Neuronal stem cell (in vitro differentiated cells): ENCODE data around the gene FBXL13. TPM values are rescaled to one million over a fixed set of nuclear protein-coding genes. Genes with fewer than 3 reads are reported as not detected.

Experiments
- DNase-seq: peaks from one replicate; pipeline ENCODE4 v3.0.0-alpha.2; 2013; ENCODE audit warnings: low spot score
- H2AFZ ChIP-seq: one replicate; pipeline ENCODE4 v1.6.1; 2013; ENCODE audit warnings: mild to moderate bottlenecking, low read length, inconsistent platforms
- H2AK5ac ChIP-seq: 2 replicates; pipeline ENCODE4 v1.6.1; 2013; ENCODE audit warnings: low read depth, mild to moderate bottlenecking, inconsistent platforms, low read length, moderate library complexity, mixed read lengths
- H2BK120ac ChIP-seq: 2 replicates; pipeline ENCODE4 v1.6.1; 2013; ENCODE audit warnings: low read depth, mild to moderate bottlenecking, inconsistent platforms, low read length, moderate library complexity, mixed read lengths
- H2BK12ac ChIP-seq: one replicate; pipeline ENCODE4 v1.6.1; 2013; ENCODE audit warnings: low read length, inconsistent platforms
- H2BK15ac ChIP-seq: 2 replicates; pipeline ENCODE4 v1.6.1; 2013; ENCODE audit warnings: mild to moderate bottlenecking, low read length, inconsistent platforms, mixed read lengths
- H2BK5ac ChIP-seq: one replicate; pipeline ENCODE4 v1.6.1; 2013; ENCODE audit warnings: inconsistent platforms, mild to moderate bottlenecking, low read length, moderate library complexity
- H3K14ac ChIP-seq: one replicate; pipeline ENCODE4 v1.6.1; 2013; ENCODE audit warnings: low read length, inconsistent platforms
- H3K18ac ChIP-seq: 2 replicates; pipeline ENCODE4 v1.6.1; 2013; ENCODE audit warnings: low read length, inconsistent platforms
- H3K23ac ChIP-seq: 2 replicates; pipeline ENCODE4 v1.6.1; 2013; ENCODE audit warnings: low read depth, mild to moderate bottlenecking, mixed read lengths, low read length, inconsistent platforms; ENCODE audit not compliant: poor library complexity
- H3K27ac ChIP-seq: replicated peaks from 3 replicates; pipeline ENCODE4 v1.5.1; 2013; ENCODE audit warnings: low read length, inconsistent platforms
- H3K27me3 ChIP-seq, 3 experiments: 2 replicates each; pipeline ENCODE4 v1.6.1; 2013; ENCODE audit warnings: low read length in 3 of 3, mild to moderate bottlenecking in 2 of 3, inconsistent platforms in 1 of 3, low read depth in 1 of 3, mixed read lengths in 1 of 3, moderate library complexity in 1 of 3; ENCODE audit not compliant: control insufficient read depth in 3 of 3, insufficient read depth in 3 of 3
- H3K36me3 ChIP-seq, 2 donors: replicated peaks in 1 of 2; 2 replicates each; pipeline ENCODE4 v1.6.1; 2013; ENCODE audit warnings: low read length in 2 of 2; ENCODE audit not compliant: control insufficient read depth in 2 of 2, insufficient read depth in 2 of 2
- H3K4ac ChIP-seq: 2 replicates; pipeline ENCODE4 v1.6.1; 2013; ENCODE audit warnings: inconsistent platforms, mild to moderate bottlenecking, low read length, moderate library complexity
- H3K4me1 ChIP-seq, 2 donors: 1 replicate in 1 of 2; 2 replicates in 1 of 2; pipeline ENCODE4 v1.6.1; 2013; ENCODE audit warnings: low read length in 2 of 2, low read depth in 1 of 2; ENCODE audit not compliant: control insufficient read depth in 2 of 2, insufficient read depth in 1 of 2
- H3K4me2 ChIP-seq: one replicate; pipeline ENCODE4 v1.6.1; 2013; ENCODE audit warnings: mild to moderate bottlenecking, low read length, inconsistent platforms; ENCODE audit not compliant: insufficient read depth, poor library complexity, severe bottlenecking
- H3K4me3 ChIP-seq, 2 donors: 2 replicates each; pipeline ENCODE4 v1.5.1; 2013; ENCODE audit warnings: low read length in 2 of 2, mild to moderate bottlenecking in 2 of 2, inconsistent platforms in 1 of 2, moderate library complexity in 1 of 2
- H3K79me1 ChIP-seq: one replicate; pipeline ENCODE4 v1.6.1; 2013; ENCODE audit warnings: low read depth, mild to moderate bottlenecking, inconsistent platforms, low read length, moderate library complexity
- H3K9ac ChIP-seq: one replicate; pipeline ENCODE4 v1.6.1; 2013; ENCODE audit warnings: mild to moderate bottlenecking, low read depth, low read length, inconsistent platforms; ENCODE audit not compliant: poor library complexity
- H3K9me3 ChIP-seq, 2 donors: replicated peaks in 1 of 2; 2 replicates each; pipeline versions ENCODE3 to v1.6.1; 2013; ENCODE audit warnings: low read length in 2 of 2, mild to moderate bottlenecking in 2 of 2, inconsistent platforms in 1 of 2, low read depth in 1 of 2, mixed read lengths in 1 of 2, moderate library complexity in 1 of 2; ENCODE audit not compliant: control insufficient read depth in 2 of 2, insufficient read depth in 1 of 2
- H4K8ac ChIP-seq: one replicate; pipeline ENCODE4 v1.6.1; 2013; ENCODE audit warnings: low read depth, mild to moderate bottlenecking, inconsistent platforms, low read length, moderate library complexity
- H4K91ac ChIP-seq: one replicate; pipeline ENCODE4 v1.6.1; 2013; ENCODE audit warnings: low read length, low read depth, mild to moderate bottlenecking, inconsistent platforms; ENCODE audit not compliant: poor library complexity
- WGBS, 2 donors: extraction: QIAGEN DNeasy Blood & Tissue Kit; methylation state at CpG; one replicate each; pipeline ENCODE4 v1.1.7; 2013; ENCODE audit warnings: missing lambda C conversion rate in 2 of 2, mixed read lengths in 1 of 2; ENCODE audit not compliant: insufficient read length in 2 of 2, insufficient replicate concordance in 1 of 2; ENCODE audit errors: extremely low coverage in 2 of 2; 5-methylcytosine and 5-hydroxymethylcytosine counted together
- polyA plus RNA-seq, 2 experiments: library from polyadenylated mRNA; stranded (reverse); fragments of 200-250 nt; gene quantifications; one replicate each; pipeline ENCODE4 v1.2.3, GENCODE V29; 2013

FBXL13 gene
- polyA plus RNA-seq (2013, experiment 1 of 2), result 0.92 TPM
- 1.2 TPM for polyA plus RNA-seq (2013, experiment 2 of 2)

DNA sequence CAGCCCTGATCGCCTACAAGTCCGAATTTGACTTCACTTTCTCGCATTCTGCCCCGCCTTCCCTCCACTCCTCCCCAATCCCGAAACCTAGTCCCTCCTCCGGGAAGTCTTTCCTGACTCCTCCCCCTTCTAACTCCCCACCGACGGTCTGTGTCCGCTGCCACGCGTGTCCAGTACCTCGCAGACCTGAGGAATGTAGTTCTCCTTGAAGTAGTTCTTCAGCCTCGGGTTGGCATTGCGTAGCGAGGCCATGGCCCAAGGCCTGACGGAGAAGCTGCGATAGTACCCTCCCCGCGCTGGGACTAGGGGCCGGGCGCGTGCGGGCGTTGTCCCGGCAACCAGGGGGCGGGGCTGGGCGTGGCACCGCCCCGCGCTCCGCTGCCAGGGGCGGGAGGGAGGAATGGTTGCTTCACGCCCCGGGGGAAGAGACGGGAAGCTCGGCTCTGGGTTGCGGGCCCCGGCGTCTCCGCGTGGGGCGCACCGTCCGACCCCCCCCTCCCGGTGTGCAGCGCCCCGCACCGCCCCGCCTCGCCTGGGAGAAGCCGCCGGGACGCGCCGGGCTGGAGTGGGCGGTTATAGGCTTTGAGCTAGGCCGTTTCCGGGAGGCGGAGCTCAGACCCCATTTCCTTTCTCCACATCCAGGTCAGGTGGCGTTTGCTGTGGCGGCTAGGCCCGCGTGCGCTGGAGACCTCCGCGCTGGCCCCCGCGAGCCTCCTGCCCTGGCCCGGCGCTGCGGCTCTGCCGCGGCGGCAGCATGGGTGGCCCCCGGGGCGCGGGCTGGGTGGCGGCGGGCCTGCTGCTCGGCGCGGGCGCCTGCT is at the start of gene FBXL13, which contains the start of gene ARMC10:
Gene FBXL13, minus strand, starts transcription at position 278 of the 818 bp plus-strand sequence.
Gene ARMC10, plus strand, starts transcription at position 622 of the 818 bp plus-strand sequence. Its CDS starts 133 bp downstream, at position 755.
- no peak within 1 kb of the TSS for H2BK15ac ChIP-seq
- peak; percentile 94 for DNase-seq
- H3K27me3 ChIP-seq, result no peaks in the 10 kb centered on the region
- H3K4ac ChIP-seq, result no peak within 1 kb of the TSS
- H3K79me1 ChIP-seq, result peaks cover 2% of the 10 kb centered on the region
- no peak within 1 kb of the TSS for H4K8ac ChIP-seq
- H2BK12ac ChIP-seq, result no peak within 1 kb of the TSS
- no peak within 1 kb of the TSS for H2BK120ac ChIP-seq
- H3K14ac ChIP-seq, result peak within 1 kb of the TSS; percentile 65
- peak within 1 kb of the TSS; percentile 98 for H3K23ac ChIP-seq
- peak within 1 kb of the TSS; percentile 75 for H3K9ac ChIP-seq
- H3K18ac ChIP-seq, result peak within 1 kb of the TSS; percentile 98
- H3K4me3 ChIP-seq, result peak within 1 kb of the TSS; percentile 61 to 92
- peak within 1 kb of the TSS; percentile 83 for H3K4me2 ChIP-seq
- H3K36me3 ChIP-seq, result peaks cover 3 to 28% of the 10 kb centered on the region in 2 donors
- H3K9me3 ChIP-seq, result peaks cover 2 to 5% of the 10 kb centered on the region in 2 donors
- peak within 1 kb of the TSS; percentile 99 for H2BK5ac ChIP-seq
- H2AFZ ChIP-seq, result peak within 1 kb of the TSS; percentile 91
- no peak within 1 kb of the TSS for H4K91ac ChIP-seq
- no peak within 1 kb of the TSS for H2AK5ac ChIP-seq
- peak within 1 kb of the TSS; percentile 95 for H3K27ac ChIP-seq
- no CpG with 5 or more reads among the region's 83 CpGs for WGBS, 2 donors
- peaks cover 0 to 1% of the 10 kb centered on the region in 2 donors for H3K4me1 ChIP-seq

DNA sequence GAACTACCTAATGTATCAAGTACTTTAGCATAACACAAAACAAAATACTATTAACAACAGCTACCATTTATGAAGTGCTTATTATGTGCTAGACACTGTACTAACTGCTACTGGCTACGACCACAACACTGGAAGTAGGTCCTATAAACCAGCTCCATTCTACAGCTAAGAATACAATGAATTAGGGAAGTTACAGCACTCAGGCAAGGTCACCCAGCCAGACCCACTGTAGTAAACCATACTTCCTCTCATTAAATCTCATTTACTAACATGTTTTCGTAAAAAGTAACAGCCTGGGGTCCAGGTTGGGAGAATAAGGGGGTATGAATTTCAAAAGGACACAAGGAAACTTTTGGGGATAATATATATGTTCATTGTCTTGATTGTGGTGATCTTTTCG is 48.9 kb upstream of the FBXL13 start:
- Histone ChIP-seq H2BK15ac (no peak overlapping the region), H3K27me3 (no peaks in the 10 kb centered on the region), H2AK5ac (no peak overlapping the region), H3K23ac (no peak overlapping the region), H3K9ac (no peak overlapping the region), H3K4me1 (peaks cover 0 to 5% of the 10 kb centered on the region in 2 donors), H2BK12ac (no peak overlapping the region), H2BK120ac (no peak overlapping the region), H3K14ac (no peak overlapping the region), H3K27ac (no peak overlapping the region), H2BK5ac (no peak overlapping the region), H4K8ac (no peak overlapping the region), H3K4me2 (no peak overlapping the region), H3K36me3 (peaks cover 10 to 89% of the 10 kb centered on the region in 2 donors), H4K91ac (no peak overlapping the region), H3K4me3 (no peak overlapping the region), H3K4ac (no peak overlapping the region), H2AFZ (no peak overlapping the region), H3K18ac (no peak overlapping the region), H3K9me3 (peaks cover 0 to 2% of the 10 kb centered on the region in 2 donors), H3K79me1 (no peaks in the 10 kb centered on the region)
- WGBS, 2 donors, result no CpG with 5 or more reads among the region's 3 CpGs
- no peak for DNase-seq

DNA sequence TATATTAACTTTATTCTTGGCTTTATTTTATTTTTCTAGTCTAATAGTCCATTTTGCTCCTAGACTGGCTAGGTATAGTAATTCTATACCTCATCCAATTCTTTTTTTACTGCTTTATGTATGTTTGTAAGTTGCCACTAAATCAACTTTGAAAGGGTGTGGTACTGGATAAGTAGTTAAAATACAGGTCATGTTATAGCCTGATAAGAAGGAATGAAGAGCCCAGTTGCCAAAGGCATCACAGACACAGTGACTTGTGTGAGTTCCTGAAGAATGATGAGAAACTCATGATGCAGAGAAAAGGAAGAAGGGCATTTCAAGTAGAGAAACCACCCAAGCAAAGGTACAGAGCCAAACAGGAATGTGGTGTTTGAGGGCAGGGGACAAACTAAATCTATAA is 47.0 kb upstream of the FBXL13 start:
- no peak for DNase-seq
- Histone ChIP-seq H2BK5ac (no peak overlapping the region), H2BK15ac (no peak overlapping the region), H3K9ac (no peak overlapping the region), H4K91ac (no peak overlapping the region), H3K4me2 (no peak overlapping the region), H3K36me3 (peaks cover 7 to 82% of the 10 kb centered on the region in 2 donors), H2BK12ac (no peak overlapping the region), H3K4ac (no peak overlapping the region), H2BK120ac (no peak overlapping the region), H3K4me1 (peaks cover 0 to 5% of the 10 kb centered on the region in 2 donors), H3K79me1 (no peaks in the 10 kb centered on the region), H3K9me3 (peaks cover 0 to 2% of the 10 kb centered on the region in 2 donors), H4K8ac (no peak overlapping the region), H2AFZ (no peak overlapping the region), H3K23ac (no peak overlapping the region), H3K18ac (no peak overlapping the region), H3K14ac (no peak overlapping the region), H2AK5ac (no peak overlapping the region), H3K27ac (no peak overlapping the region), H3K27me3 (no peaks in the 10 kb centered on the region), H3K4me3 (no peak overlapping the region)

DNA sequence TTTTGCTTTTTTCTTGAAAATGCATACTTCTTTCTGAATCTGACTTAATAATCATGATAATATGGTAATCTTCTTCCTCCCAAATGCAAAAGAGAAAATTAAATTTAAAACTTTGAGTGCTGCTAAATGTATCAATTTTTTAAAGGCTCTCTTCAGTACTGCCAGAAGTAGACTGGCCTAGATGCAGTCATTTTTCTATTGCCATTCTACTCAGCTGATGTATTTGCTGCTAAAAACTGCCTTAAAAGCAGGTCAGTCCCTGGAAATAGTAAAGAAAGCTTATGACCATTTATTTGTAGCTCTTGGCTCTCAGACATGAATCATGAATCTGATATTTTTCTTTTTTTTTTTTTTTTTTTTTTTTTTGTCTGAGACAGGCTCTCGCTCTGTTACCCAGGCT is 45.8 kb upstream of the FBXL13 start:
- H2AFZ ChIP-seq, result no peak overlapping the region
- no peak overlapping the region for H4K8ac ChIP-seq
- no peak overlapping the region for H3K9ac ChIP-seq
- no peak overlapping the region for H2BK5ac ChIP-seq
- peaks cover 0 to 5% of the 10 kb centered on the region in 2 donors for H3K4me1 ChIP-seq
- H3K27ac ChIP-seq, result no peak overlapping the region
- H3K4me2 ChIP-seq, result no peak overlapping the region
- H2BK120ac ChIP-seq, result no peak overlapping the region
- no peak overlapping the region for H3K23ac ChIP-seq
- H3K18ac ChIP-seq, result no peak overlapping the region
- no peak overlapping the region for H3K4me3 ChIP-seq
- H3K36me3 ChIP-seq, result peaks cover 7 to 75% of the 10 kb centered on the region in 2 donors
- H2AK5ac ChIP-seq, result no peak overlapping the region
- no peaks in the 10 kb centered on the region for H3K27me3 ChIP-seq
- no peak overlapping the region for H3K14ac ChIP-seq
- H2BK15ac ChIP-seq, result no peak overlapping the region
- H3K4ac ChIP-seq, result no peak overlapping the region
- H3K79me1 ChIP-seq, result no peaks in the 10 kb centered on the region
- no peak for DNase-seq
- no peak overlapping the region for H2BK12ac ChIP-seq
- peaks cover 0 to 2% of the 10 kb centered on the region in 2 donors for H3K9me3 ChIP-seq
- no CpG with 5 or more reads among the region's 1 CpG for WGBS, 2 donors
- no peak overlapping the region for H4K91ac ChIP-seq
